Liver (tissue), 9 donors: ENCODE data around the gene SLC1A5. TPM values are rescaled to one million over a fixed set of nuclear protein-coding genes. Genes with fewer than 3 reads are reported as not detected.
A peak's percentile ranks its signal among the peaks of the same experiment; 100 is the strongest.

Experiments used
- DNase-seq: peaks from one replicate; pipeline ENCODE4 v3.0.0-alpha.2; 2017; ENCODE audit warnings: low spot score
- H3K27ac ChIP-seq, 2 donors: one replicate each; pipeline ENCODE4 v1.7.0; 2013; ENCODE audit warnings: inconsistent platforms in 2 of 2, low read length in 2 of 2, control low read depth in 1 of 2, low read depth in 1 of 2, mild to moderate bottlenecking in 1 of 2
- H3K27me3 ChIP-seq, 4 donors: one replicate each; pipeline versions ENCODE4 v1.6.1 to v1.7.0; 2013; ENCODE audit warnings: low read length in 3 of 4, inconsistent platforms in 1 of 4, mild to moderate bottlenecking in 1 of 4, moderate library complexity in 1 of 4; ENCODE audit not compliant: control insufficient read depth in 4 of 4, insufficient read depth in 4 of 4
- H3K36me3 ChIP-seq, 4 donors: one replicate each; pipeline versions ENCODE4 v1.6.1 to v1.7.0; 2013; ENCODE audit warnings: low read length in 3 of 4, mild to moderate bottlenecking in 3 of 4, low read depth in 1 of 4, moderate library complexity in 1 of 4; ENCODE audit not compliant: control insufficient read depth in 4 of 4, insufficient read depth in 3 of 4
- H3K4me1 ChIP-seq, 4 donors: one replicate each; pipeline versions ENCODE4 v1.6.1 to v1.7.0; 2013; ENCODE audit warnings: low read length in 3 of 4, mild to moderate bottlenecking in 3 of 4, moderate library complexity in 1 of 4; ENCODE audit not compliant: control insufficient read depth in 4 of 4, insufficient read depth in 4 of 4
- H3K4me3 ChIP-seq, 3 donors: one replicate each; pipeline versions ENCODE4 v1.6.1 to v1.7.0; 2013; ENCODE audit warnings: low read length in 3 of 3, control low read depth in 1 of 3, low read depth in 1 of 3, mild to moderate bottlenecking in 1 of 3
- H3K9ac ChIP-seq, 2 donors: one replicate each; pipeline ENCODE4 v1.7.0; 2013; ENCODE audit warnings: low read length in 2 of 2, mild to moderate bottlenecking in 2 of 2, moderate library complexity in 2 of 2, control low read depth in 1 of 2, low read depth in 1 of 2
- H3K9me3 ChIP-seq, 4 donors: one replicate each; pipeline versions ENCODE4 v1.6.1 to v1.7.0; 2013; ENCODE audit warnings: low read length in 3 of 4; ENCODE audit not compliant: control insufficient read depth in 4 of 4
- EGR1 ChIP-seq, 2 donors: IDR thresholded peaks; 2 replicates each; pipeline ENCODE4 v1.6.1; 2016 to 2018; ENCODE audit warnings: antibody characterized with exemption in 2 of 2, low read depth in 2 of 2
- FOXA1 ChIP-seq: IDR thresholded peaks from 2 replicates; pipeline ENCODE4 v1.6.1; 2016; ENCODE audit warnings: antibody characterized with exemption
- HNF4A ChIP-seq, 2 donors: conservative IDR thresholded peaks; 2 replicates each; pipeline ENCODE4 v1.6.1; 2016; ENCODE audit warnings: antibody characterized with exemption in 2 of 2, mild to moderate bottlenecking in 2 of 2
- HNF4G ChIP-seq: IDR thresholded peaks from 2 replicates; pipeline ENCODE4 v1.6.1; 2016; ENCODE audit warnings: antibody characterized with exemption
- JUND ChIP-seq, 2 donors: IDR thresholded peaks; 2 replicates each; pipeline ENCODE4 v1.6.1; 2016; ENCODE audit warnings: antibody characterized with exemption in 2 of 2
- NR2F2 ChIP-seq: IDR thresholded peaks from 2 replicates; pipeline ENCODE4 v1.6.1; 2016; ENCODE audit warnings: antibody characterized with exemption
- RXRA ChIP-seq, 2 donors: IDR thresholded peaks; 2 replicates each; pipeline ENCODE4 v1.6.1; 2017 to 2018; ENCODE audit warnings: antibody characterized with exemption in 2 of 2, mild to moderate bottlenecking in 1 of 2
- SP1 ChIP-seq: IDR thresholded peaks from 2 replicates; pipeline ENCODE4 v1.6.1; 2018; ENCODE audit warnings: antibody characterized with exemption, mild to moderate bottlenecking
- YY1 ChIP-seq: IDR thresholded peaks from 2 replicates; pipeline ENCODE4 v1.6.1; 2016; ENCODE audit warnings: antibody characterized with exemption, mild to moderate bottlenecking
- WGBS: extraction: QIAGEN DNeasy Blood & Tissue Kit; methylation state at CpG from one replicate; pipeline ENCODE4 v1.1.7; 2013; 5-methylcytosine and 5-hydroxymethylcytosine counted together
- polyA plus RNA-seq, 2 donors: library from polyadenylated mRNA; stranded (reverse) in 1 of 2; unstranded in 1 of 2; fragments of 200-250 nt in 1 of 2; fragments of >200 nt in 1 of 2; fragmentation: Nextera tagmentation in 1 of 2; extraction: Ambion mirVana in 1 of 2; gene quantifications; one replicate each; pipeline versions ENCODE4 v1.2.1 to v1.2.3, GENCODE V29; 2013 to 2015
- total RNA-seq, 2 donors: library from RNA; depleted of rRNA; stranded (reverse); fragments of >200 nt; gene quantifications; one replicate each; pipeline ENCODE4 v1.2.3, GENCODE V29; 2014
- TF ChIP-seq, protein P1 (sequence below): fragments of 150-350 bp; IDR thresholded peaks from 2 replicates; pipeline ENCODE4 v1.5.1; 2017; ENCODE audit warnings: improper control_type of control experiment, low read depth, low read length; ENCODE audit not compliant: missing input control
- TF ChIP-seq, protein P2 (sequence below): IDR thresholded peaks from 2 replicates; pipeline ENCODE4 v1.6.1; 2016; ENCODE audit warnings: antibody characterized with exemption
- TF ChIP-seq, protein P3 (sequence below): IDR thresholded peaks from 2 replicates; pipeline ENCODE4 v1.6.1; 2016; ENCODE audit warnings: antibody characterized with exemption
- TF ChIP-seq, protein P4 (sequence below): IDR thresholded peaks from 2 replicates; pipeline ENCODE4 v1.6.1; 2016; ENCODE audit warnings: antibody characterized with exemption
- donor health status: healthy.
- donor health status: healthy.
- donor health status: healthy.
- donor health status: healthy.
- donor health status: healthy.

Gene SLC1A5
- total and polyA plus RNA-seq, 4 donors: 1.5 to 90.8 (median 6.1) TPM

DNA sequence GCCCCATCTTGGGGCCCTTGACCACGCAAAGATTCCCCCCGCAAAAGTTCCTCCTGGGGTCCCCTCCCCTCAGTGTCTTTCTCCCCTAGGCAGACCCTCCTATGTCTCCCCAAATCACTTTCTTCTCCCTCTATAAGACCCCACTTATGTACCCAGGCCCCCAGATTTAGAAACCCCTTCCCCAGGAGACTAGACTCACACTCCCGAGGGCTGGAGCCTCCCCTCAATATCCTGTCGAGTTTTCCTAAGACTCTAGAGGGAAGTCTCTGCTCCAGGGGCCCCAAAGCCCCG is 1.4 kb downstream of the SLC1A5 start (continued):
- TF ChIP-seq, protein P1, sequence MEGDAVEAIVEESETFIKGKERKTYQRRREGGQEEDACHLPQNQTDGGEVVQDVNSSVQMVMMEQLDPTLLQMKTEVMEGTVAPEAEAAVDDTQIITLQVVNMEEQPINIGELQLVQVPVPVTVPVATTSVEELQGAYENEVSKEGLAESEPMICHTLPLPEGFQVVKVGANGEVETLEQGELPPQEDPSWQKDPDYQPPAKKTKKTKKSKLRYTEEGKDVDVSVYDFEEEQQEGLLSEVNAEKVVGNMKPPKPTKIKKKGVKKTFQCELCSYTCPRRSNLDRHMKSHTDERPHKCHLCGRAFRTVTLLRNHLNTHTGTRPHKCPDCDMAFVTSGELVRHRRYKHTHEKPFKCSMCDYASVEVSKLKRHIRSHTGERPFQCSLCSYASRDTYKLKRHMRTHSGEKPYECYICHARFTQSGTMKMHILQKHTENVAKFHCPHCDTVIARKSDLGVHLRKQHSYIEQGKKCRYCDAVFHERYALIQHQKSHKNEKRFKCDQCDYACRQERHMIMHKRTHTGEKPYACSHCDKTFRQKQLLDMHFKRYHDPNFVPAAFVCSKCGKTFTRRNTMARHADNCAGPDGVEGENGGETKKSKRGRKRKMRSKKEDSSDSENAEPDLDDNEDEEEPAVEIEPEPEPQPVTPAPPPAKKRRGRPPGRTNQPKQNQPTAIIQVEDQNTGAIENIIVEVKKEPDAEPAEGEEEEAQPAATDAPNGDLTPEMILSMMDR: no peak
- TF ChIP-seq HNF4G (no peak), YY1 (no peak), JUND (IDR thresholded peaks at IDR 0.05) (no peak), FOXA1 (no peak), RXRA (IDR thresholded peaks at IDR 0.05) (no peak), HNF4A (conservative IDR thresholded peaks at IDR 0.05) (no peak), SP1 (no peak), NR2F2 (no peak)
- TF ChIP-seq, protein P2, sequence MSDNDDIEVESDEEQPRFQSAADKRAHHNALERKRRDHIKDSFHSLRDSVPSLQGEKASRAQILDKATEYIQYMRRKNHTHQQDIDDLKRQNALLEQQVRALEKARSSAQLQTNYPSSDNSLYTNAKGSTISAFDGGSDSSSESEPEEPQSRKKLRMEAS: no peak
- TF ChIP-seq, protein P3, sequence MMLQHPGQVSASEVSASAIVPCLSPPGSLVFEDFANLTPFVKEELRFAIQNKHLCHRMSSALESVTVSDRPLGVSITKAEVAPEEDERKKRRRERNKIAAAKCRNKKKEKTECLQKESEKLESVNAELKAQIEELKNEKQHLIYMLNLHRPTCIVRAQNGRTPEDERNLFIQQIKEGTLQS: no peak

DNA sequence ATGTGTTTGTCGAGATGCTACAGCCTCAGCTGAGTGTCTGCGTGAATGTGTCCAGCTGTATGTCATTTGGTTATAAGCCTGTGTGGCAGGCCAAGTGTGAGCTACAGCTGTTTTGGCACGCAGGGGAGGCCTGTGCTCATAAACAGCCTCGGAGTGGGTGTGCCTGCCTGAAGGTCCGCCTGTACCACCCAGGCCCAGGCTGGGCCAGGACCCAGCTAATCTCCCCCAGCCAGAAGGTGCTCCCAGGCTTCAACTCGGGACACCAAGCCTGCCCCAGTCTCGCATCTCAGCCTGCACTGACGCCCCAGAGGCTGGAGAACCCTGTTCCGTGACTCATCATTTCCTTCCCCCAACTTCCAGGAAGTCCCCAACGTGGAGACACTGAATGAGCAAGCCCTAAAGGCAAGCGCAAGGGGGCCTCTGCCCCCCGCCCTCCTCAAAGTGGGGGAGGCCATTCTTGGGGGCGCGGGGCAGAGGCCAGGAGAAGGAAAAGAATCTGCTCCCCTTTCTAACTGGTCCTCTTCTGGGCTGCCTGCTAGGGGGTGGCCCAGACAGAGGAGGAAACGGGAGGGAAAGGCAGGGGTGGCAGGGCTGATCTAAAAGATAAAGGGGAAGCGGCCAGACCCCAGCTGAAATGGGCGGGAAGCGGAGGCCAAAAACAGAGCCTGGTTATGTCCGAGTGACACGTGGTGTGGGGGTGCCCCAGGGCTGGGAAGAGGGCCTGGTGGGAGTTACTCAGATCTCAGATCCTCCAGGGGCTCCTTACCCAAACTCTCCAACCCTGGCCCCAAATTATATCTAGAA is 2.0 kb downstream of the SLC1A5 start:
- H3K4me1 ChIP-seq: peaks cover 7 to 28% (median 15%) of the 10 kb centered on the region in 4 donors
- peak; percentile 85 for DNase-seq

More for the DNA sequence above, 2.0 kb downstream of the SLC1A5 start:
- Histone ChIP-seq H3K36me3 (no peaks in the 10 kb centered on the region), H3K9me3 (no peaks in the 10 kb centered on the region), H3K27ac (peak overlapping the region; percentile 63 to 76), H3K27me3 (peaks cover 0 to 2% (median 0%) of the 10 kb centered on the region in 4 donors), H3K4me3 (peak overlapping the region; percentile 59 to 65 (median 64)), H3K9ac (peak overlapping the region; percentile 45 to 62)
- TF ChIP-seq, protein P1: no peak
- peak; percentile 56 for TF ChIP-seq NR2F2
- TF ChIP-seq JUND (IDR thresholded peaks at IDR 0.05): peak; percentile 86 to 89
- TF ChIP-seq, protein P4, sequence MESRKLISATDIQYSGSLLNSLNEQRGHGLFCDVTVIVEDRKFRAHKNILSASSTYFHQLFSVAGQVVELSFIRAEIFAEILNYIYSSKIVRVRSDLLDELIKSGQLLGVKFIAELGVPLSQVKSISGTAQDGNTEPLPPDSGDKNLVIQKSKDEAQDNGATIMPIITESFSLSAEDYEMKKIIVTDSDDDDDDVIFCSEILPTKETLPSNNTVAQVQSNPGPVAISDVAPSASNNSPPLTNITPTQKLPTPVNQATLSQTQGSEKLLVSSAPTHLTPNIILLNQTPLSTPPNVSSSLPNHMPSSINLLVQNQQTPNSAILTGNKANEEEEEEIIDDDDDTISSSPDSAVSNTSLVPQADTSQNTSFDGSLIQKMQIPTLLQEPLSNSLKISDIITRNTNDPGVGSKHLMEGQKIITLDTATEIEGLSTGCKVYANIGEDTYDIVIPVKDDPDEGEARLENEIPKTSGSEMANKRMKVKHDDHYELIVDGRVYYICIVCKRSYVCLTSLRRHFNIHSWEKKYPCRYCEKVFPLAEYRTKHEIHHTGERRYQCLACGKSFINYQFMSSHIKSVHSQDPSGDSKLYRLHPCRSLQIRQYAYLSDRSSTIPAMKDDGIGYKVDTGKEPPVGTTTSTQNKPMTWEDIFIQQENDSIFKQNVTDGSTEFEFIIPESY: no peak
- TF ChIP-seq EGR1 (IDR thresholded peaks at IDR 0.05; ENCODE audit: low read depth in 2 of 2): peak in 1 of 2 donors; percentile 9
- TF ChIP-seq, protein P2: peak; percentile 44
- TF ChIP-seq RXRA (IDR thresholded peaks at IDR 0.05): peak in 1 of 2 donors; percentile 50
- 45% methylated on average over 20 of the region's 20 CpGs for WGBS
